ENCODE measurements around the gene RBM38. TPM values are rescaled to one million over a fixed set of nuclear protein-coding genes. Genes with fewer than 3 reads are reported as not detected.
A peak's percentile ranks its signal among the peaks of the same experiment; 100 is the strongest.

RBM38 gene
- total and polyA plus RNA-seq, 2 of the 13 experiments (the other 11 are each of a cell fraction or from before 2014, with no cell fraction given) = 24.2 to 34.2 TPM

GRCh38 chr20:57392512-57393271 is 1.5 kb downstream of the RBM38 start:
- Histone ChIP-seq H3K4me1 (ENCODE audit: insufficient read depth, low read length) (peaks cover 37% of the 10 kb centered on the region), H3K79me2 (ENCODE audit: insufficient read depth, low read length) (peaks cover 12% of the 10 kb centered on the region), H3K4me2 (ENCODE audit: low read depth, low read length) (peak overlapping the region; percentile 95), H3K27ac (ENCODE audit: extremely low read length, insufficient read depth, low read length) (no peak overlapping the region), H3K9me3 (ENCODE audit: low read length) (no peaks in the 10 kb centered on the region), H4K20me1 (ENCODE audit: insufficient read depth, low read length) (no peaks in the 10 kb centered on the region; the same call in 1 of the 2 replicates), H3K27me3 (ENCODE audit: control insufficient read depth in 1 of 2, insufficient read depth in 2 of 2, low read length in 2 of 2) (no peaks in the 10 kb centered on the region), H3K9ac (ENCODE audit: insufficient read depth, low read depth, low read length) (peak overlapping the region; percentile 72), H2AFZ (ENCODE audit: low read length) (no peak overlapping the region), H3K36me3 (replicated peaks in 1 of 2; ENCODE audit: control insufficient read depth in 1 of 2, insufficient read depth in 2 of 2, low read length in 2 of 2) (peaks cover 7 to 40% of the 10 kb centered on the region in 2 experiments), H3K4me3 (replicated peaks in 1 of 3; ENCODE audit: insufficient read depth in 1 of 3, low read depth in 2 of 3, low read length in 3 of 3) (peak overlapping the region; percentile 76 to 97 (median 96); a peak in 5 of 6 replicates)
- intact Hi-C loops (cut with micrococcal nuclease; ENCODE audit: unreplicated experiment) = no loop called here
- no peak for ATAC-seq
- POLR2A ChIA-PET = interaction anchor here (0.8 to 1.6 kb wide), 4 partner anchors 11 to 194 kb away, joined by 3 to 9 read pairs (median 3); no protein-coding TSS in a partner anchor
- in situ Hi-C loops (cut with HindIII; ENCODE audit: extremely low pct_ligation_motif_present, low pct_unique_long_range_greater_than_20kb) = loop anchor here (25.0 kb wide), 1 partner anchor 820 kb away; no protein-coding TSS in a partner anchor
- no TSS peak for BruUV-seq (replicated peaks)
- WGBS (ENCODE audit: low lambda C conversion rate) = 91% methylated on average over 24 of the region's 33 CpGs
- no peak for FAIRE-seq
- CTCF ChIA-PET (ENCODE audit: low intra/inter-chr PET ratio, low total read pairs) = no interaction called here
- no peak for DNase-seq (ENCODE audit: low spot score)
- TF ChIP-seq NR2F6 (IDR thresholded peaks at IDR 0.05) (no peak), NR2F6 (CRISPR knock-in tag; IDR thresholded peaks at IDR 0.05) (no peak), ARNTL (CRISPR knock-in tag; IDR thresholded peaks at IDR 0.05) (no peak), ZNF597 (CRISPR knock-in tag; IDR thresholded peaks at IDR 0.05) (no peak), ZNF337 (CRISPR knock-in tag; IDR thresholded peaks at IDR 0.05; ENCODE audit: borderline replicate concordance, low read depth) (no peak), NRL (CRISPR knock-in tag; IDR thresholded peaks at IDR 0.05; ENCODE audit: borderline replicate concordance) (no peak), ZNF746 (CRISPR knock-in tag; IDR thresholded peaks at IDR 0.05) (0 out of 2 replicates have a peak, but pooled peaks have one; percentile 41), SNAPC4 (CRISPR knock-in tag; IDR thresholded peaks at IDR 0.05) (no peak), ZNF761 (CRISPR knock-in tag; conservative IDR thresholded peaks at IDR 0.05) (no peak), ZBTB10 (CRISPR knock-in tag; IDR thresholded peaks at IDR 0.05; ENCODE audit: borderline replicate concordance) (no peak)
